ENCODE measurements around the gene PTPRM. TPM values are rescaled to one million over a fixed set of nuclear protein-coding genes. Genes with fewer than 3 reads are reported as not detected.

Gene PTPRM
- total RNA-seq, 1 donor from 2014 or later: 65.5 TPM

DNA sequence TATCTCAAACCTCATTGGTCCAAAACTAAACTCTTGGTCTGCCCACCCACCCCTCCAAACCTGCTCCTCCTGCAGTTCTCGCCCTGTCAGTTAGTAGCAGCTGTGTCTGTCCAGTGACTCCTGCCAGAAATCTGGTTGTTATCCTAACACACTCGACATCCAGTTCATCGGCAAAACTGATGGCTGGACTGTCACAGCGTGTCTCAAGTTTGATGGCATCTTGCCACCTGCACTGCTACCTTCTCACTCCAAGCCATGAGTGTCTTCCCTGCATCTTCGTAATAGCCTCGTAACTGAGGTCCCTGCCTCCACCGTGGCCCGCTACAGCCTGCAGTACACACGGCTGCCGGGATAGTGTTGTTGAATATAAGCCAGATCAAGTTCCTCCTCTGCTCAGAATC, 572.0 kb downstream of the PTPRM start:
- Histone ChIP-seq H3K27me3 (ENCODE audit: control insufficient read depth, insufficient read depth, low read length) (no peaks in the 10 kb centered on the region), H3K36me3 (ENCODE audit: control insufficient read depth, insufficient read depth, low read length) (no peaks in the 10 kb centered on the region), H3K4me3 (ENCODE audit: low read depth, low read length) (no peak overlapping the region)
- TF ChIP-seq, protein P1, sequence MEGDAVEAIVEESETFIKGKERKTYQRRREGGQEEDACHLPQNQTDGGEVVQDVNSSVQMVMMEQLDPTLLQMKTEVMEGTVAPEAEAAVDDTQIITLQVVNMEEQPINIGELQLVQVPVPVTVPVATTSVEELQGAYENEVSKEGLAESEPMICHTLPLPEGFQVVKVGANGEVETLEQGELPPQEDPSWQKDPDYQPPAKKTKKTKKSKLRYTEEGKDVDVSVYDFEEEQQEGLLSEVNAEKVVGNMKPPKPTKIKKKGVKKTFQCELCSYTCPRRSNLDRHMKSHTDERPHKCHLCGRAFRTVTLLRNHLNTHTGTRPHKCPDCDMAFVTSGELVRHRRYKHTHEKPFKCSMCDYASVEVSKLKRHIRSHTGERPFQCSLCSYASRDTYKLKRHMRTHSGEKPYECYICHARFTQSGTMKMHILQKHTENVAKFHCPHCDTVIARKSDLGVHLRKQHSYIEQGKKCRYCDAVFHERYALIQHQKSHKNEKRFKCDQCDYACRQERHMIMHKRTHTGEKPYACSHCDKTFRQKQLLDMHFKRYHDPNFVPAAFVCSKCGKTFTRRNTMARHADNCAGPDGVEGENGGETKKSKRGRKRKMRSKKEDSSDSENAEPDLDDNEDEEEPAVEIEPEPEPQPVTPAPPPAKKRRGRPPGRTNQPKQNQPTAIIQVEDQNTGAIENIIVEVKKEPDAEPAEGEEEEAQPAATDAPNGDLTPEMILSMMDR (IDR thresholded peaks at IDR 0.05; ENCODE audit: insufficient read depth, low read length, poor library complexity, severe bottlenecking): no peak
- DNase-seq (ENCODE audit: low read depth): no peak

DNA sequence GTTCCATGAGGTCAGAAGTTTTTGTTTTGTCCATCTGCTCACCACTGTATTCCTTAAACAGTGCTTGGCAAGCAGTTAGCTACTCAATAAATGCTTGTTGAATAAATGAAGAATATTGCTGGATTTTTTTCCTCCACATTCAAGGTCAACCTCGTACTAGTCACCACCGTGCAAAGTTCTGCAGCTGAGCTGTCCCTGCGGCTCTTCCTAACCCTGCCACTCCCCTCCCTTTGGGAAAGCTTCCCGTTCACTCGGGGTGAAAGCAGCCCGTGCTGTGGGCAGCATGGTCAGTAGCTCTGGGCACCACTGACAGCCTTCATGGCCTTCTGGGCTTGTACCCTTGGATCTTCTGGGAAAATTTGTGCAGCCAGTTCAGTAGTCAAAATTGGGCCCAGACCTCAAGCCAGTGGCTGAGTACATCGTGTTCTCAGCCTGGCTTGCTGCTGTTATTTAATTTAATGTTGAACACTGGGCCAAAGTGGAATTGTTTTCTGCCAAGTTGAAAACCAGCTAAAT, 572.8 kb downstream of the PTPRM start:
- DNase-seq (ENCODE audit: low read depth): no peak
- TF ChIP-seq, protein P1 (IDR thresholded peaks at IDR 0.05; ENCODE audit: insufficient read depth, low read length, poor library complexity, severe bottlenecking): no peak
- Histone ChIP-seq H3K27me3 (ENCODE audit: control insufficient read depth, insufficient read depth, low read length) (no peaks in the 10 kb centered on the region), H3K4me3 (ENCODE audit: low read depth, low read length) (no peak overlapping the region), H3K36me3 (ENCODE audit: control insufficient read depth, insufficient read depth, low read length) (no peaks in the 10 kb centered on the region)

DNA sequence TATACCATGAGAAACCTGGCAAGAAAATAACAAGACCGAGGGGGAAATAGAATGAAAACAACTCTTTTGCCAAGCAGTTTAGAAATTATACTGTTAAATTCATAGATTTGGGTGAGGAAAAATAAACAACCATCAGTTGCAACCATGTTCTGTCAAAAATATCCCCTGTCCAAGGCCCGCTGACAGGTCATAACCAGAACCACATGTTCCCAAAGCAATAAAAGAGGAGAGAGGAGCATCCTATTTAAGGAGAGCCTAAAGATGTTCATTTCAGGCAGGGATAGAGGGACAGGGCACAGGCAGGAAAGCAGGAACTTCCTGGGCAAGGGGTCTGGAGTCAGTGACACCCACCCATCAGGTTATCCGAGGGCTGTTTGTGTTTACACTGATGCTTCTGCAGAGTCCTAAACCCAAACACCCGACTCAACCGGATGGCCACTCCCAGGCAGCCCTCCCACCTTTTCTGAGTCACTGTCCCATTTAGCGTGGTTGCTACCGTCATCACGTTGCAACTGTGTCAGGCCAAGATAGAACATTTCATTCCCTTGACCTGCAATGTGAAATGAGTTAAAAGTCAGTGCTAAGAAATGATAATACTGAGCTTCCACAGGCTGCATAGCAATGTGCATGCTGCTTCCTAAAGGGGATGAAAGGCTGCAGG, 573.9 kb downstream of the PTPRM start:
- no peaks in the 10 kb centered on the region for H3K36me3 ChIP-seq (ENCODE audit: control insufficient read depth, insufficient read depth, low read length)

DNA sequence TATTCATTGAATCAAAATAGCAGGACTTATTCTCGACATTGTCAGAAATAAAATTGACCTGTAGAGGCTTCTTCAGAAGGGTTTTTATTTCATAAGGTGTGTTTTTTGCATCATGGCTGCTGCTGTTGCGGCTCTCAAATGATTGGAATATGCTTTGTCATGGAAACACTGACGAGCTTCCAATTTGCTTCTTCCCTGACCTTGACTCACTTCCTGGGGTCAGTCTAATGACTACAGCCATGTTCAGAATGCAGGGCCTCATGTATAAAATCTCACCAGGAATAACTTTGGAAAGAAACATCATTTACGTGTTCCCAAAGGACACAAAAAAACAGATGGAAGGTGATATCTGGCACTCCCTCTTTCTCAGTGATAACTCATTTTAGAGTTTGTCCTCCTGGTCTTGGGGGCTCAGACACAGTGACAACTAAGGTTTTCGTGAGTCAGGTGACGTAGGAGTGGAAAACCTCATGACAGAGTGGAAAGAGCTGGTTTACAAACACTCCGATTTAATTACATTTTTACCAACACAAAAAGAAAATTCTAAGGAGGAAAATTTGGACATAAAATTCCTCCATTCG, 575.1 kb downstream of the PTPRM start:
- no peaks in the 10 kb centered on the region for H3K36me3 ChIP-seq (ENCODE audit: control insufficient read depth, insufficient read depth, low read length)
- no peaks in the 10 kb centered on the region for H3K27me3 ChIP-seq (ENCODE audit: control insufficient read depth, insufficient read depth, low read length)
- no peak for DNase-seq (ENCODE audit: low read depth)
- H3K4me3 ChIP-seq (ENCODE audit: low read depth, low read length): no peak overlapping the region
- TF ChIP-seq, protein P1 (IDR thresholded peaks at IDR 0.05; ENCODE audit: insufficient read depth, low read length, poor library complexity, severe bottlenecking): no peak

More for the DNA sequence above, 573.9 kb downstream of the PTPRM start:
- no peaks in the 10 kb centered on the region for H3K27me3 ChIP-seq (ENCODE audit: control insufficient read depth, insufficient read depth, low read length)
- TF ChIP-seq, protein P1 (IDR thresholded peaks at IDR 0.05; ENCODE audit: insufficient read depth, low read length, poor library complexity, severe bottlenecking): no peak
- H3K4me3 ChIP-seq (ENCODE audit: low read depth, low read length): no peak overlapping the region
- DNase-seq (ENCODE audit: low read depth): no peak

DNA sequence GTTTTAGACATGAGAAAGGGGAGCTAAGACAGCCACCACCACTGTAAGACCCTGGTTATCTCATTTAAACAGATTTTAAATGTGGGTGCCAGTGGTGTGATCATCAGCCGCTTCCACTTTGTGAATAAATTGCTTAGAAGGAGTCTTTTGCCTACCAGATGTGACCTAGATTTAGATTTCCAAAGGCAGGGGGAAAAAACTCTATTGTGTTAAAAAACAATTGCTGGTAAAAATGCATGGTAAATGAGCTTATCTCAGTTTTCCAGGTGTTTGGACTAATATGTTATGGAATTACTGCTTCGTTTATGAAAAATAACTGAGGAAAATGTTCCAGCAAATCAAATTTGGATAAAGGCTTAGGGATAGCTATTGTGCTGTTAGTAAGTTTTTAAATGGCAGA, 575.8 kb downstream of the PTPRM start:
- no peak for DNase-seq (ENCODE audit: low read depth)
- TF ChIP-seq, protein P1 (IDR thresholded peaks at IDR 0.05; ENCODE audit: insufficient read depth, low read length, poor library complexity, severe bottlenecking): no peak

More for the DNA sequence above, 575.8 kb downstream of the PTPRM start:
- no peaks in the 10 kb centered on the region for H3K36me3 ChIP-seq (ENCODE audit: control insufficient read depth, insufficient read depth, low read length)
- H3K27me3 ChIP-seq (ENCODE audit: control insufficient read depth, insufficient read depth, low read length): no peaks in the 10 kb centered on the region
- no peak overlapping the region for H3K4me3 ChIP-seq (ENCODE audit: low read depth, low read length)
